Retinal pigment epithelial cell (primary cell): ENCODE data around the gene MTIF2.

ENCODE experiments used
- DNase-seq: peaks from one replicate; pipeline ENCODE4 v3.0.0-alpha.2; 2010; ENCODE audit warnings: low read depth
- H3K4me3 ChIP-seq: 2 replicates; pipeline ENCODE4 v1.5.1; 2011; ENCODE audit warnings: mild to moderate bottlenecking, low read length, control low read depth, moderate library complexity
- TF ChIP-seq, protein P1 (sequence below): conservative IDR thresholded peaks from 2 replicates; pipeline ENCODE4 v1.5.1; 2011; ENCODE audit warnings: low read depth, low read length, control low read depth, inconsistent platforms

MTIF2 gene, protein sequence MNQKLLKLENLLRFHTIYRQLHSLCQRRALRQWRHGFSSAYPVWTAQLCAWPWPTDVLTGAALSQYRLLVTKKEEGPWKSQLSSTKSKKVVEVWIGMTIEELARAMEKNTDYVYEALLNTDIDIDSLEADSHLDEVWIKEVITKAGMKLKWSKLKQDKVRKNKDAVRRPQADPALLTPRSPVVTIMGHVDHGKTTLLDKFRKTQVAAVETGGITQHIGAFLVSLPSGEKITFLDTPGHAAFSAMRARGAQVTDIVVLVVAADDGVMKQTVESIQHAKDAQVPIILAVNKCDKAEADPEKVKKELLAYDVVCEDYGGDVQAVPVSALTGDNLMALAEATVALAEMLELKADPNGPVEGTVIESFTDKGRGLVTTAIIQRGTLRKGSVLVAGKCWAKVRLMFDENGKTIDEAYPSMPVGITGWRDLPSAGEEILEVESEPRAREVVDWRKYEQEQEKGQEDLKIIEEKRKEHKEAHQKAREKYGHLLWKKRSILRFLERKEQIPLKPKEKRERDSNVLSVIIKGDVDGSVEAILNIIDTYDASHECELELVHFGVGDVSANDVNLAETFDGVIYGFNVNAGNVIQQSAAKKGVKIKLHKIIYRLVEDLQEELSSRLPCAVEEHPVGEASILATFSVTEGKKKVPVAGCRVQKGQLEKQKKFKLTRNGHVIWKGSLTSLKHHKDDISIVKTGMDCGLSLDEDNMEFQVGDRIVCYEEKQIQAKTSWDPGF

DNA sequence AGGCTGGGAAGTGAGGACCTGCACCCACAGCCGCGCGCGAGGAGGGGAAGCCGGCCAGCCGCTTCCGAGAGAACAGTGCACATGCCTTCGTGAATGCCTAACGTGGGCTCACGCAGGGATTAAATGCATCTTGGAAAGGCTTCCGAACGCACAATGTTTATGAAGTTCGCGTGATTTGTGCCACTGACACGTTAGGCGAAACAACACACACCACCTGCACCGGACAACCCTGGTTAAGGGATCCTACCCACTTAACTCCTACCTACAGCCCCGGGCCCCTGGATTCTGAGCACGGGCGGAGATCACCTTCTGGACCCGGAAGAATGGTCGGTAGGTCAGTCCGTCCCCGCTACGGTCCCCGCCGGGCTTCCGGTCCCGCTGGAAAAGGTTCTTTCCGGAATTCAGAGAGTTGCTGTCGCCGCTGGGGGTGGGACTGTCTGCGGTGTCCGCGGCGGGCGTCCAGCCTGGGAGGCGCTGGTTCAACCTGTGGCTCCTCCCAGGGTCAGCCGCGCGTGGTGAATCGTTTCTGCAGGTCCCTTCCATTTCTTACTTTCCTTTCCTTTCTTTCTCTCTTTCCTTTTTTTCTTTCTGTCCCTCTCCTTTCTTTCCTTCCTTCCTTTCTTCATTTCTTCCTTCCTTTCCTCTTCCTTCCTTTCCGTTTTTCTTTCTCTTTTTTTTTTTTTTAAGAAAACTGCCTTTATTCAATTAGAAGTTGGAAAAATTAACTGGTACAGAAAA, at the start of gene MTIF2:
MTIF2 (minus strand) TSS at position 325 of the 738 bp plus-strand sequence. CDS start 5,373 bp downstream, outside the sequence.
- H3K4me3 ChIP-seq = peak within 1 kb of the TSS; percentile 98
- TF ChIP-seq, protein P1, sequence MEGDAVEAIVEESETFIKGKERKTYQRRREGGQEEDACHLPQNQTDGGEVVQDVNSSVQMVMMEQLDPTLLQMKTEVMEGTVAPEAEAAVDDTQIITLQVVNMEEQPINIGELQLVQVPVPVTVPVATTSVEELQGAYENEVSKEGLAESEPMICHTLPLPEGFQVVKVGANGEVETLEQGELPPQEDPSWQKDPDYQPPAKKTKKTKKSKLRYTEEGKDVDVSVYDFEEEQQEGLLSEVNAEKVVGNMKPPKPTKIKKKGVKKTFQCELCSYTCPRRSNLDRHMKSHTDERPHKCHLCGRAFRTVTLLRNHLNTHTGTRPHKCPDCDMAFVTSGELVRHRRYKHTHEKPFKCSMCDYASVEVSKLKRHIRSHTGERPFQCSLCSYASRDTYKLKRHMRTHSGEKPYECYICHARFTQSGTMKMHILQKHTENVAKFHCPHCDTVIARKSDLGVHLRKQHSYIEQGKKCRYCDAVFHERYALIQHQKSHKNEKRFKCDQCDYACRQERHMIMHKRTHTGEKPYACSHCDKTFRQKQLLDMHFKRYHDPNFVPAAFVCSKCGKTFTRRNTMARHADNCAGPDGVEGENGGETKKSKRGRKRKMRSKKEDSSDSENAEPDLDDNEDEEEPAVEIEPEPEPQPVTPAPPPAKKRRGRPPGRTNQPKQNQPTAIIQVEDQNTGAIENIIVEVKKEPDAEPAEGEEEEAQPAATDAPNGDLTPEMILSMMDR = no peak
- DNase-seq = peak; percentile 72

GRCh38 chr2:55314985-55315384, 46.0 kb upstream of the MTIF2 start:
- no peak overlapping the region for H3K4me3 ChIP-seq
- TF ChIP-seq, protein P1 = no peak
- DNase-seq = no peak

GRCh38 chr2:55311444-55311870, 42.4 kb upstream of the MTIF2 start:
- DNase-seq = no peak

DNA sequence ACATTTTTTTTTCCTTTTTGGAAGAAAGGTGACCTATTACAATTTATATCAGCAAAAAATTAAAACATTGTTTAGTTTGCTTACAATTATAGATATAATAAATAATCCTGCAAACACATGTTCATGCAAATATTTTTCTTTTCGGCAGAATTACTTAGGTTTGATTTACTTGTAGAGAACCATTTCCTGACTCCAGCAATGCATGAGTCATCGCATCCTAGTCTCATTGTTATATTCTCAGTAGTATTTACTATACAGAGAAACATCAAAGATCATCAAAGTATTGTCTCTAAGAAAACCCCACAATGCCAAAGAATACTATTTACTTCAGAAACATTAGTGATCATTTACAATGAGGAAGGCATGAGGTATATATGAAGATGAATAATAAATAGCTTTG, 40.4 kb upstream of the MTIF2 start:
- peak; percentile 4 for DNase-seq
- H3K4me3 ChIP-seq = no peak overlapping the region
- TF ChIP-seq, protein P1 = no peak

More at GRCh38 chr2:55311444-55311870, 42.4 kb upstream of the MTIF2 start:
- H3K4me3 ChIP-seq = no peak overlapping the region
- TF ChIP-seq, protein P1 = peak; percentile 7

- no peak for DNase-seq
- no peak overlapping the region for H3K4me3 ChIP-seq
- TF ChIP-seq, protein P1 = no peak
Measured at GRCh38 chr2:55302241-55302640, 33.2 kb upstream of the MTIF2 start.

- TF ChIP-seq, protein P1 = no peak
- no peak overlapping the region for H3K4me3 ChIP-seq
- no peak for DNase-seq
Measured at GRCh38 chr2:55301277-55301676, 32.2 kb upstream of the MTIF2 start.
